Activated naive CD8-positive, alpha-beta T cell (primary cell): ENCODE measurements around the gene RIPPLY3.
"Not testable (repeated sequence)": the region's sequence is repeated elsewhere in the genome, so short reads cannot be mapped to it uniquely, and the experiment has no call there.

ENCODE experiments used
- H3K27ac Mint-ChIP-seq: one replicate; pipeline ENCODE4 v1.8.0; 2021; ENCODE audit warnings: mixed read lengths
- H3K27me3 Mint-ChIP-seq: one replicate; pipeline ENCODE4 v1.8.0; 2021; ENCODE audit warnings: mixed read lengths
- H3K36me3 Mint-ChIP-seq: one replicate; pipeline ENCODE4 v1.8.0; 2021; ENCODE audit warnings: mixed read lengths
- H3K4me1 Mint-ChIP-seq: one replicate; pipeline ENCODE4 v1.8.0; 2021; ENCODE audit warnings: low read depth, mixed read lengths
- H3K4me3 Mint-ChIP-seq: one replicate; pipeline ENCODE4 v1.8.0; 2021; ENCODE audit warnings: mild to moderate bottlenecking, mixed read lengths
- H3K9me3 Mint-ChIP-seq: one replicate; pipeline ENCODE4 v1.8.0; 2021; ENCODE audit warnings: low read depth, mixed read lengths

RIPPLY3 gene

DNA sequence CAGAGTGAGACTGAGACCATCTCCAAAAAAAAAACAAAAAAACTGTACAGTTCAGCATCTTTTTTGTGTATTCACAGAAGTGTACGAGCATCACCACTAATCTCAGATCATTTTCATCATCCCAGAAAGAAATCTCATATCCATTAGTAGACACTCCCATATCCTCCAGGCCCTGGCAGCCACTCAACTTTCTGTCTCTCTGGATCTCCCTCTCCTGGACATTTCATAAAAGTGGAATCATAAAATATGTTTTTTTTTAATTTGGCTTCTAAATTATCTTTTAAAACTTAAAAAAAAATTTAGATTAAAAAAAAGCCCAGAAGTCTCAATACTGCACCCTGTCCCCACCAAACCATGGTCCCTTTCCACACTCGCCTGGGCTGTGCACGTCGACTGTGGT, 22.1 kb downstream of the RIPPLY3 start:
- Mint-ChIP-seq H3K4me1 (no peaks in the 10 kb centered on the region), H3K4me3 (no peak overlapping the region), H3K9me3 (no peaks in the 10 kb centered on the region), H3K27me3 (no peaks in the 10 kb centered on the region), H3K27ac (no peak overlapping the region), H3K36me3 (no peaks in the 10 kb centered on the region)

GRCh38 chr21:37030864-37031263, 24.4 kb downstream of the RIPPLY3 start:
- no peaks in the 10 kb centered on the region for H3K9me3 Mint-ChIP-seq
- H3K4me1 Mint-ChIP-seq, result no peaks in the 10 kb centered on the region
- H3K36me3 Mint-ChIP-seq, result no peaks in the 10 kb centered on the region

DNA sequence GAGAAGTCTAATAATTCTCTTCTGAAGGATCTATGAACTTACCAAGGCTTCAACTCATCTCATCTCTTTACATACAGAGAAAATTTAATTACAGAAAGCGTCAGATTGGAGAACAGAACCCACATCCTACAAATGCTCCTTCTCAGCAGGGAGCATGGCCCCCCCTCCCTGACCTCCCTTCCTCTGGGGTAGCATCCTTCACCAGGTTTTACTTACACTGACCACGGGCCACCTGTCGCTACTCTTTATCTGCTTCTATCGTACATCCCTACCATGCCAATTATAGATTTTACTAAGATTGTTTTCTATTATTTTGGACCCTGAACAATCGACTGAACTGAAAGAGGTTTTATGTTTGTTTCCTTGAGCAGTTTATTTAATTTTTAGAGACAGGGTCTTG, 25.8 kb downstream of the RIPPLY3 start:
- H3K27ac Mint-ChIP-seq, result no peak overlapping the region
- no peak overlapping the region for H3K4me3 Mint-ChIP-seq
- H3K4me1 Mint-ChIP-seq, result no peaks in the 10 kb centered on the region
- no peaks in the 10 kb centered on the region for H3K9me3 Mint-ChIP-seq
- no peaks in the 10 kb centered on the region for H3K27me3 Mint-ChIP-seq
- no peaks in the 10 kb centered on the region for H3K36me3 Mint-ChIP-seq

More at GRCh38 chr21:37030864-37031263, 24.4 kb downstream of the RIPPLY3 start:
- Mint-ChIP-seq H3K4me3 (no peak overlapping the region), H3K27me3 (no peaks in the 10 kb centered on the region), H3K27ac (no peak overlapping the region)

DNA sequence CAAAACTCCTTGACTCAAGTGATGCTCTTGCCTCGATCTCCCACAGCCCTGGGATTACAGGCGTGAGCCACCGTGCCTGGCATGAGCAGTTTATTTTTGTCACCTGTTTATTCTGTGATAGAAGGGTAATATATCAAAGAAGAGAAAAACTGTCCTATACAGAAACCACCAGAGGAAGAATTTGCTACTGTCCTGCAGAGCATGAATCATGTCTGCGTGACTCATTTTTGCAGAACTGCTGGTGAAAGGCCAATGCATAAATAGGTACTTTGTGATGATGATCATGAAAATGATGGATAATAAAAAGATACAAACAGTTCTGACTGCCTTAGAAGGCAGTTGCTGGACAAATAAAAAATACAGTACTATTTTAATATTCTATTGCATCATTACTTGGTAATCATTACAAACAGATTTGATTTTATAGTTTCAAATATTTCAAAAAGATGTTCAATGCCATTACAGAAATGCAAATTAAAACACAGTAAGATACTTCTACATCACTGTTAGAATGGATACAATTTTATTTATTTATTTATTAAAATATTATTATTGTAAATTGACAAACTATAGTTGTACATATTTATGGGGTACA, 26.5 kb downstream of the RIPPLY3 start:
- no peaks in the 10 kb centered on the region for H3K9me3 Mint-ChIP-seq
- no peak overlapping the region for H3K27ac Mint-ChIP-seq
- no peaks in the 10 kb centered on the region for H3K27me3 Mint-ChIP-seq
- no peaks in the 10 kb centered on the region for H3K4me1 Mint-ChIP-seq
- H3K4me3 Mint-ChIP-seq, result no peak overlapping the region
- H3K36me3 Mint-ChIP-seq, result no peaks in the 10 kb centered on the region

DNA sequence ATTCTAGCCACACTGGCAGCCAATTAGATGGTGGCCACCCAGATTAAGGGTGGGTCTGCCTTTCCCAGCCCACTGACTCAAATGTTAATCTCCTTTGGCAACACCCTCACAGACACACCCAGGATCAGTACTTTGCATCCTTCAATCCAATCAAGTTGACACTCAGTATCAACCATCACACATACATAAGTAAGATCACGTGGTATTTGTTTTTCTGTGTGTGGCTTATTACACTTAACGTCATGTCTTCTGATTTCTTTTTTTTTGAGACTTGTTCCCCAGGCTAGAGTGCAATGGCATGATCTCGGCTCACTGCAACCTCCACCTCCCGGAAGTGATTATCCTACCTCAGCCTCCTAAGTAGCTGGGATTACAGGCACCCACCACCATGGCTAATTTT, 27.9 kb downstream of the RIPPLY3 start:
- not testable (repeated sequence) for H3K27me3 Mint-ChIP-seq, H3K36me3 Mint-ChIP-seq

GRCh38 chr21:37036177-37036576, 29.7 kb downstream of the RIPPLY3 start:
- Mint-ChIP-seq H3K36me3 (no peaks in the 10 kb centered on the region), H3K27me3 (no peaks in the 10 kb centered on the region), H3K9me3 (no peaks in the 10 kb centered on the region), H3K4me3 (no peak overlapping the region), H3K4me1 (no peaks in the 10 kb centered on the region), H3K27ac (no peak overlapping the region)

More for the DNA sequence above, 27.9 kb downstream of the RIPPLY3 start:
- H3K9me3 Mint-ChIP-seq, H3K27ac Mint-ChIP-seq, H3K4me3 Mint-ChIP-seq, H3K4me1 Mint-ChIP-seq: not testable (repeated sequence)

GRCh38 chr21:37039411-37040075, 33.0 kb downstream of the RIPPLY3 start:
- Mint-ChIP-seq H3K9me3 (no peaks in the 10 kb centered on the region), H3K4me1 (peaks cover under 1% of the 10 kb centered on the region), H3K27me3 (no peaks in the 10 kb centered on the region), H3K4me3 (no peak overlapping the region), H3K36me3 (no peaks in the 10 kb centered on the region), H3K27ac (no peak overlapping the region)

- H3K4me1 Mint-ChIP-seq, result peaks cover 6% of the 10 kb centered on the region
- no peaks in the 10 kb centered on the region for H3K36me3 Mint-ChIP-seq
- H3K4me3 Mint-ChIP-seq, result no peak overlapping the region
Measured at GRCh38 chr21:37040212-37040611, 33.7 kb downstream of the RIPPLY3 start.

GRCh38 chr21:37041706-37042271, 35.3 kb downstream of the RIPPLY3 start:
- Mint-ChIP-seq H3K4me3 (no peak overlapping the region), H3K27me3 (no peaks in the 10 kb centered on the region), H3K36me3 (peaks cover 2% of the 10 kb centered on the region), H3K4me1 (peaks cover 11% of the 10 kb centered on the region), H3K9me3 (no peaks in the 10 kb centered on the region), H3K27ac (no peak overlapping the region)

More at GRCh38 chr21:37040212-37040611, 33.7 kb downstream of the RIPPLY3 start:
- Mint-ChIP-seq H3K9me3 (no peaks in the 10 kb centered on the region), H3K27me3 (no peaks in the 10 kb centered on the region), H3K27ac (no peak overlapping the region)

- Mint-ChIP-seq H3K4me3 (no peak overlapping the region), H3K9me3 (no peaks in the 10 kb centered on the region), H3K27ac (no peak overlapping the region), H3K36me3 (peaks cover 2% of the 10 kb centered on the region), H3K4me1 (peaks cover 11% of the 10 kb centered on the region), H3K27me3 (no peaks in the 10 kb centered on the region)
Measured at GRCh38 chr21:37043818-37044217, 37.3 kb downstream of the RIPPLY3 start.

GRCh38 chr21:37044643-37045042, 38.1 kb downstream of the RIPPLY3 start:
- Mint-ChIP-seq H3K9me3 (no peaks in the 10 kb centered on the region), H3K36me3 (peaks cover 2% of the 10 kb centered on the region), H3K4me1 (peaks cover 11% of the 10 kb centered on the region), H3K4me3 (no peak overlapping the region), H3K27me3 (no peaks in the 10 kb centered on the region), H3K27ac (no peak overlapping the region)

GRCh38 chr21:37045149-37045548, 38.6 kb downstream of the RIPPLY3 start:
- Mint-ChIP-seq H3K9me3 (no peaks in the 10 kb centered on the region), H3K36me3 (peaks cover 2% of the 10 kb centered on the region), H3K4me3 (no peak overlapping the region), H3K27me3 (no peaks in the 10 kb centered on the region), H3K4me1 (peaks cover 11% of the 10 kb centered on the region), H3K27ac (no peak overlapping the region)

DNA sequence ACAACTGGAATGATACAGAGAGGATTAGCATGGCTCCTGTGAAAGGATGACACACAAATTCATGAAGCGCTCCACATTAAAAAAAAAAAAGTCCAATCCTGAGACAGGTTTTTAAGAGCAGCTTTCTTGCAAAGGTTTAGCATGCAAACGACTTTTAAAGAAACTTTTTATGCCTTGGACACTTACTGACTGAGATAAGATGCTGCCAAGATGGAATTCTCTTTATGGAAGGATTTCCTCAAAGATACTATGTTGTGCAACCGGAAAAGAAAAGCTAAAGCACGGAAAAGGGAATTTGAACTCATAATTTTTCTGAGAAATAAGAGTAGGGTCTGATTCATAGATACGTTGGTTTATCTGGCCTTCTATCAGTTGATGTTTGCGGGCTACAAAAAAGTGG, 39.1 kb downstream of the RIPPLY3 start:
- Mint-ChIP-seq H3K36me3 (peaks cover 2% of the 10 kb centered on the region), H3K27ac (no peak overlapping the region), H3K27me3 (no peaks in the 10 kb centered on the region), H3K4me1 (peaks cover 11% of the 10 kb centered on the region), H3K9me3 (no peaks in the 10 kb centered on the region), H3K4me3 (no peak overlapping the region)

- H3K4me3 Mint-ChIP-seq, result no peak overlapping the region
- H3K9me3 Mint-ChIP-seq, result no peaks in the 10 kb centered on the region
- H3K36me3 Mint-ChIP-seq, result peaks cover 2% of the 10 kb centered on the region
- H3K4me1 Mint-ChIP-seq, result peaks cover 11% of the 10 kb centered on the region
- no peak overlapping the region for H3K27ac Mint-ChIP-seq
- H3K27me3 Mint-ChIP-seq, result no peaks in the 10 kb centered on the region
Measured at GRCh38 chr21:37047079-37047478, 40.6 kb downstream of the RIPPLY3 start.

DNA sequence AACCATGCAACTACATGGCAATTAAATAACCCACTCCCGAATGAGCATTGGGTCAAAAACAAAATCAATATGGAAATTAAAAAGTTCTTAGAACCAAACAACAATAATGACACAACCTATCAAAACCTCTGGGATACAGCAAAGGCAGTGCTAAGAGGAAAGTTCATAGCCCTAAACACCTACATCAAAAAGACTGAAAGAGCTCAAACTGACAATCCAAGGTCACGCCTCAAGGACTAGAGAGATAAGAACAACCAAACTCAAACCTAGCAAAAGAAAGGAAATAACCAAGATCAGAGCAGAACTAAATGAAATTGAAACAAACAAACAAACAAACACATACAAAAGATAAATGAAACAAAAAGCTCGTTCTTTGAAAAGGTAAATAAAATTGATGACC, 43.2 kb downstream of the RIPPLY3 start:
- H3K36me3 Mint-ChIP-seq, H3K4me1 Mint-ChIP-seq, H3K9me3 Mint-ChIP-seq, H3K27me3 Mint-ChIP-seq, H3K27ac Mint-ChIP-seq, H3K4me3 Mint-ChIP-seq: not testable (repeated sequence)
